HG03521 (cell line): ENCODE measurements around the gene TFAP2E.

Source experiments
- ATAC-seq: cut with Tn5 transposase; IDR thresholded peaks from one replicate; pipeline ENCODE4 v1.9.1; 2021; ENCODE audit warnings: mild to moderate bottlenecking, moderate library complexity; ENCODE audit not compliant: unreplicated experiment

TFAP2E gene

DNA sequence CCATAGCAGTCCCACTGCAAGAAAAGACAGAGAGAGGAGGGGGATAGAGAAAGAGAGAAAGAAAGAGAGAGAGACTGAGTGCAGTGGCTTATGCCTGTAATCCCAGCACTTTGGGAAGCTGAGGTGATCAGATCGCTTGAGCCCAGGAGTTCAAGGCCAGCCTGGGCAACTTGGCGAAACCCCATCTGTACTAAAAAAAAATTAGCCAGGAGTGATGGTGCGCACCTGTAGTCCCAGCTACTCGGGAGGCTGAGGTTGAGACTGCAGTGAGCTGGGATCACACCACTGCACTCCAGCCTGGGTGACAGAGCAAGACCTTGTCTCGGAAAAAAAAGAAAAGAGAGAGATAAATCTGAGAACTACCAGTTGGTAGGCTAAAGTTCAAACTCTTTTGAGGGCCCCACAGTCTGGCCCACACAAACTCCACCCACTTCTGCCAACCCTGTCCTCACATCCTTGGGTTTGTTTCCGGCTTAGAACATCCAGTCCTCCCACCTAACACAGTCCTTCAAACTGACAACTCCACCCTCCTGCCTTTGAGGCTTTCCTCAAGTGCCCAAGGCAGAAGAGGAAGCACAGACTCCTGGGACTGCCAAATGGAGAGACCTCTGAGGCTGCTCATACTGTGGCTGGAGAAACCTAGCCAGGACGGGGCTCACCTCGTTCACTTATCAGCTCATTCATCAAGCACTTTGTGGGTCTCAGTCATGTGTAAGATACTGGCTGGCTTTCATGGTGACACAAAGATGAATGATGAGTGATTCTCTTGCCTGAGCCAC is 20.1 kb downstream of the TFAP2E start:
- ATAC-seq = no peak

DNA sequence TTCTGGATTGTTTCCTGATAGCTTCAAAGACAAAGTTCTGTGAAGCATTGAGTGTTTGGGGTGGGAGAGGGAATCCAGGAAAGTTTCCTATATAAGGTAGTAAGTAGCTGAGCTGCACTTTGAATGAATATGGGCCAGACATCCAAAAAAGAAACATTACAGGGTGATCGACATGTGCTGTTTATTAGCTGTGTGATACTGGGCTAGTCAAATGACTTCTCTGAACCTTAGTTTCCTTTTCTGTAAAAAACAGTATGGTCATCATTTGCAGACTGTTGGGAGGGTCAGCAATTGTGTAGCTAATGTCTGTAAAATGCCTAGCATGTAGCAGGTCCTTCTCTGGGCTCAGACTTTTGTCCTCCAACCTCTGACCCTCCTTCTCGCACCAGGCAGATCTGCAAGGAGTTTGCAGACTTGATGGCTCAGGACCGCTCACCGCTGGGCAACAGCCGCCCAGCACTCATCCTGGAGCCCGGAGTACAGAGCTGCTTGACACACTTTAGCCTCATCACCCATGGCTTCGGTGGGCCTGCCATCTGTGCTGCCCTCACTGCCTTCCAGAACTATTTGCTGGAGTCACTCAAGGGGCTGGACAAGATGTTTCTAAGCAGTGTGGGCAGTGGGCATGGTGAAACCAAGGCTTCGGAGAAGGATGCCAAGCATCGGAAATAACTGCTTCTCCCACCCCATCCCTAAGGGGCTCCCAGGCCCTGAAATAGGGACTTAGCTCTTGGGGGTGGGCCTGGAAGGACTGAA is 21.1 kb downstream of the TFAP2E start:
- ATAC-seq = no peak

DNA sequence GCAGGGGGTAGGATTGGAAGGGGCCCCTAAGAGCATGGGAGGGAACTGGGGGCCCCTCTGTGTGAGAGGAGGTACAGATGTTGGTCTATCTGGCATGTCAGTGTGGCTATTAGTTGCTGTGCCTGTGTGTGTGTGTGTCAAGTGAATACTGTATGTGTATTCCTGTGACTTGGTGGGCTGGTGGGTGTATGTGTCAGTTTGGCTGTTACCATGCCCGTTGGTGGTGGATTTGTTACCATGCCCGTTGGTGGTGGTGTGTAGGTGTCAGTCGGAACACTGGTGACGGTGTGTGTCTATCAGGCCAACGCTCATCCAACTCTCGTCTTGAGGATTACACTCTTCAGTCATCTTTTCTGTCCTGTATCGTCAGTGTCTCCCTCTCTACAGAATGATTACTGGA is 22.6 kb downstream of the TFAP2E start:
- ATAC-seq = no peak

DNA sequence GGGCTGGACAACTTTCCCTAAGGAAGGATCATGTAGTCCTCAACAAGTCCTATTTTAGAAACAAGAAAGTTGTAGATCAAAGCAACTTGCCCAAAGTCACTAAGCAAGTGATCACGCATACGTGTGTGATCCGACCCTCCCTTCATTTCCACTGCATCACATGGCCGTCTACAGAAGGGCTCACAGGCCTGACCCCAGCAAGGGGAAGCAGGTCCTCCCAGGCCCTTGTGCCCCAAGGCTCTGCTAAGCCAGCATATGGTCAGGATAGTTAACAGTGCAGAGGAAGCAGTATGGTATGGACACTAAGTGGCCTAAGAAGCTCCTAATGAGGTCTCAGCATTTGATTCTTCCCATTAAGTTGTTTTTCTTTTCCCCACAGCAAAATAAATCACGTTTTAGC is 24.8 kb downstream of the TFAP2E start:
- no peak for ATAC-seq

DNA sequence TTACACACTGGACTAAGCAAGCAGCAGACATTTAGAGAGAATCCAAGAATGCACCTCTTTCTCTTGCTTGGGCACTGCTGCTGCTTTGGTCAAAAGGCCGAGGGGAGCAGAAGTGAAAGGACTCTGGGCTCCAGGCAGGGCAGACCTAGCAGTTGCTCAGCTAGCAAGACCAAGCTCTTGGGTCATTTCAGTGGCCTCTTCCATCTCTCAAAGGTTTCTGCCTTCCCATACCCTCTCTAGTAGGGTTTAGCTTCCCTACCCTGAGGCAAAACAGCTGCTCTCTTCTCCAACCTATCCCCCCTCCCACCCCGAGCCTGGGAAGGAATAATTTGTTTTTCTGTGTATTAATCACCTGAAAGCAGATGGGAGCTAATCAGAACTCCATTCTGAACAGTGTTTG is 25.8 kb downstream of the TFAP2E start:
- no peak for ATAC-seq

DNA sequence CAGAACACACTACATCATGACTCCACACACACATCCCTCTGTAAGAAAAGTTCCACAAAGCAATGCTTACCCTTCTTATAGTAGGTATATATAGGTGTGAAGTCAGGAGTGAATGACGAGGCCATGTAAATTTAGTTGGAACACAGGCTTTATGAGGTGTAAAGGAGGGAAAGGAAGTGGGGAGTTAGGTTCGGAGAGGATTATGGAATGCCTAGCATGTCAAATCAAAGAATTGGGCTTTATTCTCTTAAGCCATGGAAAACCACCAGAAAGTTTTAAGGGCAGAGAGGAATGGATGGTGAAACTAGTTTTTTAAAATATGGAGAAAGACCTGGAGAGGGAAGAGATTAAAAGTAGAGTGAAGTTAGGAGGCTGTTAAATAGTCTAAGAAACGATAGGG is 26.3 kb downstream of the TFAP2E start:
- ATAC-seq = no peak

DNA sequence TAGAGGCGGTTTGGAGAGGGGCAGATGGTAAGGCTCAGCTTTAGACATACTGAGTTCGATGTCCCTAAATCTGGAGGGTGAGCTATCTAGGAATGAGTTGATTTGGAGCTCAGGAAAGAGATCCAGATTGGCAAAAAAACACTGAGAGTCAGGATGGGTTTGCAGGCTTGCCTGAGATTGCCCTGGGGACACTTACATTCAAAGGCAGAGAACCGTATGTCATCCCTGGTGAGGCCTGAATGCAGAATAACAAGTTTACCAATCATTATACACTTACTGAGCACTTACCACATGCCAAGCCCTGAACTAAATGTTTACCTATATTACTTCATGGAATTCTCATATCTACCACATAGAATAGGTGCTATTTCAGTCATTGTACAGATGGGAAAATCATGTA is 27.5 kb downstream of the TFAP2E start:
- no peak for ATAC-seq

DNA sequence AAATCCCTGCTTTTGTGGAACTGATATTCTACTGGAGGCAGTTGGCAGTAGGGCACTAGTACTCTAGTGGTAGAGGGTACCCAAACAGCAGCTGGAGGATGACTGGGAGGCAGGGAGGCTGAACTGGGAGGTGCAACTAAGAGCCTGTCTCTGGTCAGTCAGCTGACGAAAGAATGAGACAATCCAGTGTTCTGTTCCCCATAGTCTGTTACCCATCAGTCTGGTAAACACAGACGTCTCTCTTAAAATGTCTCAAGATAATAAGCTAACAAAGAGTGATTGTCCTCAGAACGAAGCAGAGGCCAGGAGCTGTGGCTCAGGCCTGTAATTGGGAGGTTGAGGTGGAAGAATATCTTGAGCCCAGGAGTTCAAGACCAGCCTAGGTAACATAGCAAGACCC is 30.4 kb downstream of the TFAP2E start:
- ATAC-seq = no peak

DNA sequence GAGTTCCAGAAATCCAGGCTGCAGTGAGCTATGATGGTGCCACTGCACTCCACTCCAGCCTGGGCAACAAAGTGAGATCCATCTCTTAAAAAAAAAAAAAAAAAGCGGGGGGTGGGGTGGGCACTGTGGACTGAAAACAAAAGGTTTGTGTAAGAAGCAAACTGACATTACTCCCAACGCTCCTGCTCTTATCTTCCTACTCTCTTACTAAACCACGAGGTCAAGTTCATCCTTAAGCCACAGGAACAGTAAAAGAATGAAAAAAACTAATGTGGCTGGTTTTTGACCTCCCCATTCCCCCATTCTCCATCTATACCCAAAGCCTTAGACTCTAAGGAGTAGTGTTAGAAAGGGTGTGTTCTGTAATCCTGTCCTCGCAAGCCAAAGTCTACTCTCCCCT is 30.8 kb downstream of the TFAP2E start:
- no peak for ATAC-seq

DNA sequence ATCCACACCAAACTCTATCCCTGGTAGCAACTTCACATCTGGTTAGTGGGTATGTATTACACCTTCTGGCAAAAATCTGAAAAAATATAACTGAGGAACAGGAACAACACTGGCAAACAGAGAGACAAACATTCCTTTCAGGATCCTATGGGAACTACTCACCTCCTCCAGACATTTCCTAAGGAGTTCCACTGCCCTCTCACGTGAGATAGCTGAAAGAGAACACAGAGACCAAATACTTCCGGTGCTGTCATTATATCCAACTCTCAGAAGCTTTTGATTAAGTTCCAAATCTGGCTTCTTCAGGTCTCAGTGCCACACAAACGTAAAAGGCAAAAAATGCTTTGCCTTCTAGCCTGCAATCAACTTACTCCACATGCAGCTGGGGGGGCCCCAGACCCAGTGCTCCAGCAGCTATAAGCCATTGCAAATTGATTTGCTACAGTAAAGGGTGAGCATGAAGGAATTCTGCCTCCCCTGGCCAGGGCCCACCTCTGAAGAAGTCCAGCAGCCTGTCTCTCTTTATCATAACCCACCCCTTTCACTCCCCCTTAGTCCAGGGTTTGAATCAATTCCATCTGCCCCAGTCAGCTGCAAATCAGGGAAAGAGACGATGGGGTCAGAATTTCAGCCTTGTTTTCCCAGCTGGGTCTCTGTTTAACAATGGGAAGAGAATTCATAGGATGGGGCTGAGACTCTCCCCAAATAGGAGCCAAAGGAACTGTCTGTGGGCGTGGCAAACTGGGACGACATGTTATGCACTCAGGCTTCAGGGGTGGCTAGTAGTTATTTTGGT is 32.2 kb downstream of the TFAP2E start:
- ATAC-seq = no peak

DNA sequence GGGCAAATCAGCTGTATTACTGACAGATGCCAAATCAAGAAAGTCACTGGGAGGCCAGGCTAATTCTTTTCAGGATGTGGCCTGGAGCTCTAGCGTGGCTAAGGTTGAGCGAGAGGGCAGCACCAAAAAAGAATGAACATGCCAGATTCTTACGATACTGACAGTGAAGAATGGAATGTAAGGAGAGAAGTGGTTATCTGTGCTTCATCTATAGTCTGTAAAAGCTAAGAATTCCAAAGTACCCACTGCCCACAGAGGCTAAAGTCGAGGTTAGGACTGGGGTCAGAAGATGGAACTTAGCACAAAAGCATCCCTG is 32.7 kb downstream of the TFAP2E start:
- ATAC-seq = no peak

DNA sequence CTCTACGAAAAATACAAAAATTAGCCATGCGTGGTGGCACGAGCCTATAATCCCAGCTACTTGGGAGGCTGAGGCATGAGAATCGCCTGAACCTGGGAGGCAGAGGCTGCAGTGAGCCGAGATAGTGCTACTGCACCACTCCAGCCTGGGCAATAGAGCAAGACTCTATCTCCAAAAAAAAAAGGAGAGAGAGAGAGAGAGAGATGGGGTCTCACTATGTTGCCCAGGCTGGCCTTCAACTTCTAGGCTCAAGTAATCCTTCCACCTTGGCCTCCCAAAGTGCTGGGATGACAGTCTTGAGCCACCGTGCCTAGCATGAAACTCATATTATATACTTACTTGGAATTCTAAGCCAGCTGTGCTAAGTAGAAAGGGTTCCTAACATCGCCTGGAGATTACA is 38.5 kb downstream of the TFAP2E start:
- ATAC-seq = no peak

DNA sequence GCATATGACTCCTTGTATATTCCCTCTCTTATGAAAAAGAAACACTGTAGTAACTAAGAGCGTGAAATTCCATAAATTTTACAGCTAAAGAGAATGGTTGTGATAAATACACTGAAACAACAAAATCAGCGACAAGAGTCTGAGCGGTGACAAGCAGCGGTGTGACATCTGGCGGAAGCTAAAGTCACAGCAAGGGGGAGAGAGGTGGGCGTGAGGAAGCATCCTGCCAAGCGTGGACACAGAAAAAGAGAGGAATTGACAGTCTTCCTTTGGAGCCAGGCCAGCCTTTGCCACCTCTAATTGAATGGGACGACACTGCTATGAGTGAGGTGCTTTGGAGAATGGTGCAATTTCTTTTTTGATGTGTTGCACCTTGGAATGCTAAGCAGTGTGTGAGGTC is 42.3 kb downstream of the TFAP2E start:
- no peak for ATAC-seq

DNA sequence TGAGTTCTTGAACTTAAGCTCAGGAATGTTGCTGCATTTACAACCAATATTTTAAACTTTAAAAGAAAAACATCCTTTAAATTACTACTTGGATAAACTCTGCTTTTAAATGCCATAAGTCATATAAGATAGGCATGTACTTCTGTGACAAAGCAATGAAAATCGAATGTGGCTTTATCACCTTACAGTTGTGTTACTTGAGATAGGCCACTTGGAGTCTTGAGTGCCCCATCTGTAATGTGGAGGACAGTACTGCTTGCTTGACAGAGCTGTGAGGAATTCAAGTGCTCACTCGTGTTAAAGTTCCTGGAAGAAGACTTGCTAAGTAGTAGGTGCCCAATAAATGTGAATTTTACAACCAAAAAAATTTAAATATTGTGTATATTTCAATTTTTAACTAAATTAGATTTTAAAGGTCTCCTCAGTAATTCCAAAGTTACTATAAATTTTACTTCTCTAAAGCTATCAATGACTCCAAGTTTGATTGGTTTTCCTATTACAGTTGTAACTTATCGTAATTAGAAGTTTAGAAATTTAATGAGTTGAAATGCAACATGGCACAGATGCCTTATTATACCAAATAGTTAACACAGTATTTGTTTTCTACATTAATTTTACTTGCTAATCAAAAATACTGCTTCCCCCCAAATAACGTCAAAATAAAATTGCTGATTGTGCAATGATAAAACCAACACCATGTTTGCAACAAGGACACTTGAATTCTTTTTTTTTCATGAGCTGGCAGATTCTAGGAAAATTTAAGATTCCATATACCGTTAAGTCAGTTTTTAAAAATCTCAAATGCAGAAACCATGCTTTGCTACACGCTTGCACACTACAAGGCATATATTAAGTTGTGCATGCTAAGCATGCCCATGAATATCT is 46.4 kb downstream of the TFAP2E start:
- ATAC-seq = no peak

DNA sequence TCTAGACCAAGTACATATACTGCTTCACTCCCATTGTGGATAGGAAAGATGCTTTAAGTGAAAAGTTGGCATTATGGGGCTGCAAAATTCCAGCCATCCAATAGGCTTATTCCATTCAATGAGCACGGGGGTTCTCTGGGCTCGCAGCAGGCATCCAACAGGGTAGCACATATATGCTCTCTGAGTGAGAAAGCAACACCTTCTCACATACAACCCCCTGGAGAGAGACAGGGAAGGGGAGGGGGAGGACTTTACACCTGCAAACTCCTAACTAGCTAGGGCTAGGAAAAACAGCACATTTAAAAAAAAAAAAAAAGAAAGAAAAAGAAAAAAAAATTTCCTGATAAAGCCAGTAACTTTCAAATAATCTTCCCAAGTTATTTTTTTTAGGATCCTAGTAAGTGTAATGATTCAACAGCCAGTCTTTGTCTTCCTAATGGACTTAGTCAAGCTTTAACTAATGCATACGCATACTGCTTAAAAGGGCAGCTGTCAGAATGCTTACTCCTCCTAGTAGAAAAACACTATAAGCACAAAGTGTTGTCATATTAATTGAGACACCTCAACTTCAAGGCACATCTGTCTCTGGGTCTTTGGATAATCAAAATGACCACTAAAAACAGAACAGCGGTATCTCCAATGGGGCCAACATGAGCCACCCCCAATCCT is 49.5 kb downstream of the TFAP2E start:
- no peak for ATAC-seq

DNA sequence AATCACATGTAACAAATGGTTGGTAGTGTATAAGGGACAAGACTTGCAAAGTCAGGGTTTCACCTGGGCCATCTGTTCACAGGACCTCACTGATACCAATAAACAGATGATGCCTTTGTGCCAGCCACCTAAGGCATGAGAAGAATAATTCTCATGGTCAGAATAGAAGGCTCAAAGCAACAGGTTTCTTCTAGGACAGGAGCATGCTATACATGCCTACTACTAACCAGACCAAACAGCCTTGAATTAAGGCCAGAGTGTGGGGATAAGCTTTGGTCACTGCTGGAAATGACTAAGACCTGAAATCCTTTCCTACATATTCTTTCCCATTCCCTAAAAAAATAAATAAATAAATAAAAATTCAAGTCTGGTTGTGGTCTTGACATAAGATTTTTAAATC is 50.7 kb downstream of the TFAP2E start:
- ATAC-seq = no peak

DNA sequence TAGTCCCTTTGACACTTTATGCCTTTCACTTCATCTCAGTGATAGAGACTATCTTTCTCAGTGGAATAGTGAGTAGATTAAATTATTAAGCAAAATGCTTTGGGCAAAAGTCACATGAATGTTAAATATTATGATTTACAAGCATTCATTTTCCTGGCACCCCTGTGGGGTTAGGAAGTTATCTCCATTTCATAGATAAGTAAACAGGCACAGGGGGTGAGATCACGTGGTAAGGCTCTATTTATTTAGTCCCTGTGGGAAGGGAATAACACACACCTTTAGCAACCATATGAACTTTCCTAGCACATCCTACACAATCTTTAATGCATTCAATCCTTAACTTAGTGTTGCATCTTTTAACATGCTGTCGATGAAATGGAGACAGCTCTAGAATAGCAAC is 55.9 kb downstream of the TFAP2E start:
- no peak for ATAC-seq

DNA sequence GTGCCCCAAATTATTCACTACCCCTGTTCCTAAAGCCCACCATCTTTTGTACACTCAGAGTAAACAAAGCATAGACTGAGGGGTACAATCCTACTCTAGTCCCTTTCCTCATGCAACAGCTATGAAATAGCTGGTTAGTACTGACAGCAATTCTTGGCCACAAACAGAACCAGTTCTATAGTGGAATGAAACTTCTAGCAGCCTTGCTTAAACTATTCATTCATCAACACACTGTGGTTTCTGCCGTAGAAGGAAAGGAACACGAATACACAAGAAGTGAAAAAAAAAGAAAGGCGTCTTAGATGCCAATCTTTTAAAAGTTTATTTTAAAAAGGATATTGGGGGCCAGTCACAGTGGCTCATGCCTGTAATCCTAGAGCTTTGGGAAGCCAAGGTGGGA is 58.3 kb downstream of the TFAP2E start:
- no peak for ATAC-seq

DNA sequence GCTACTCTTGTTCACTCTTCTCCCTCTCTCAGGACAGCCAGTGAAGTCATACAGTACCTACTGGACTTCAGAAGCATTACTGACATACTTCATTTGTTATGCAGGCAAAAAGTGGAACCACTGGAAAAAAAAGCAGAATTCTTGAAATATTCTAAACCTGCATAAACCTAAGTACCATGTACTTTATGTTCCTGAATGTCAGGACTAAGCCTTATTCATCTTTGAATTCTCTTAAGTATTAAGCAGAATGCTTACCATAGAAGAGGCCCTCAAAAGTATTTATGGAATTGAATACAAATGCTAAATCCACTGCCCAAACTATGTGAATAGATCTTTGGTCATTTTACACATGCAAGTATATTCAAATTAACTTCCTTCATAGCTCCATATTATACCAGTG is 60.4 kb downstream of the TFAP2E start:
- ATAC-seq = no peak

DNA sequence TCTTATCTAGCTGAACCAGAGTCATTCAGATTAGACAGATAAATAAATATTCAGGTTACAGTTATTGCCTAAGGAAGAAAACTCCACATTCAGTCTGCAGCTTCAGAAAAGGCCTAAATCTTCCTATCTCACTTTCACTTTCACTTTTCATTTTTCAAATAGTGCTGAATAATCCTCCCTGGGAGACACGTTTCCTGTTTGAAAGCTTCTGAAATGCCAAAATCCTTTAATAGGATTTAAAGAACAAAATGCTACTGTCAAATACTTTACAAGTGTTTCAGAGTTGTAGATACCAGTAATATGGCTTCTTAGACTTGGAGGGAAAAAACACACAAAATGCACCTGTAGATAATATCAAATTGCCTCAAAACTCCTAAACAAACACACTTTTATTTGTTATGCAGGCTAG is 64.3 kb downstream of the TFAP2E start:
- no peak for ATAC-seq
